ENCODE measurements around the gene ELMO3. TPM values are rescaled to one million over a fixed set of nuclear protein-coding genes. Genes with fewer than 3 reads are reported as not detected.
A peak's percentile ranks its signal among the peaks of the same experiment; 100 is the strongest.

The ELMO3 gene
- total RNA-seq, 2 experiments from 2014 or later: 1.9 to 2.3 TPM

- H3K4me3 ChIP-seq (ENCODE audit: low read length): no peak overlapping the region
- Mint-ChIP-seq H3K9me3 (no peaks in the 10 kb centered on the region), H3K36me3 (ENCODE audit: low read depth) (peaks cover 9% of the 10 kb centered on the region), H3K27me3 (no peaks in the 10 kb centered on the region), H3K27ac (no peak overlapping the region), H3K4me1 (ENCODE audit: low read depth) (no peaks in the 10 kb centered on the region), H3K4me3 (no peak overlapping the region)
- DNase-seq: no peak
- H3K27me3 ChIP-seq (ENCODE audit: control insufficient read depth in 1 of 2, insufficient read depth in 2 of 2, low read length in 2 of 2): no peaks in the 10 kb centered on the region
- H3K4me1 ChIP-seq (ENCODE audit: insufficient read depth, low read length): no peaks in the 10 kb centered on the region
- no peak for TF ChIP-seq CTCF (IDR thresholded peaks at IDR 0.05)
- POLR2A ChIA-PET: no interaction called here
- intact Hi-C loops (cut with DNase I, micrococcal nuclease): no loop called here
- H3K36me3 ChIP-seq (ENCODE audit: insufficient read depth, low read length): no peaks in the 10 kb centered on the region
- ATAC-seq (ENCODE audit: poor library complexity): no peak
- CTCF ChIA-PET: interaction anchor here (0.7 kb wide), 1 partner anchor 19 kb away, joined by 3 read pairs; no protein-coding TSS in a partner anchor
- H3K9me3 ChIP-seq (ENCODE audit: control insufficient read depth in 1 of 2, insufficient read depth in 1 of 2, low read length in 2 of 2): no peaks in the 10 kb centered on the region
- no peak overlapping the region for H3K27ac ChIP-seq (ENCODE audit: low read depth in 1 of 2, low read length in 2 of 2)
Measured at GRCh38 chr16:67216612-67217490, 17.9 kb downstream of the ELMO3 start.

GRCh38 chr16:67223992-67224391 is 25.1 kb downstream of the ELMO3 start:
- no peak for TF ChIP-seq CTCF (IDR thresholded peaks at IDR 0.05)
- Mint-ChIP-seq H3K27me3 (no peaks in the 10 kb centered on the region), H3K27ac (peak overlapping the region; percentile 92), H3K4me1 (ENCODE audit: low read depth) (peaks cover 54% of the 10 kb centered on the region), H3K4me3 (peak overlapping the region; percentile 39), H3K36me3 (ENCODE audit: low read depth) (peaks cover 26% of the 10 kb centered on the region), H3K9me3 (no peaks in the 10 kb centered on the region)
- CTCF ChIA-PET: interaction anchor here (1.2 kb wide), 1 partner anchor 69 kb away, joined by 3 read pairs; no protein-coding TSS in a partner anchor
- intact Hi-C loops (cut with DNase I, micrococcal nuclease): loop anchor here in 1 of 2 experiments (10.0 kb wide), 1 partner anchor 621 kb away; the partner anchor contains the start of genes CENPT, NUTF2 and THAP11
- peak in 1 of 14 experiments; percentile 23 for DNase-seq
- no peak overlapping the region for H3K4me3 ChIP-seq (ENCODE audit: low read length)
- H3K27me3 ChIP-seq (ENCODE audit: control insufficient read depth in 1 of 2, insufficient read depth in 2 of 2, low read length in 2 of 2): no peaks in the 10 kb centered on the region
- no peaks in the 10 kb centered on the region for H3K9me3 ChIP-seq (ENCODE audit: control insufficient read depth in 1 of 2, insufficient read depth in 1 of 2, low read length in 2 of 2)
- H3K27ac ChIP-seq (ENCODE audit: low read depth in 1 of 2, low read length in 2 of 2): peak overlapping the region; percentile 4 to 61
- peaks cover 55% of the 10 kb centered on the region for H3K4me1 ChIP-seq (ENCODE audit: insufficient read depth, low read length)
- POLR2A ChIA-PET: interaction anchor here (0.6 to 1.3 kb wide), 4 partner anchors 21 to 206 kb away, joined by 3 read pairs; partner anchors contain the start of genes FHOD1 and SLC9A5
- ATAC-seq (ENCODE audit: poor library complexity): no peak
- H3K36me3 ChIP-seq (ENCODE audit: insufficient read depth, low read length): peaks cover 10% of the 10 kb centered on the region

GRCh38 chr16:67226295-67226803 is 27.4 kb downstream of the ELMO3 start:
- ChIA-PET CTCF (interaction anchor here (0.9 to 2.7 kb wide), 7 partner anchors 10 to 255 kb away, joined by 3 to 31 read pairs (median 4); partner anchors contain the start of genes ATP6V0D1 and FHOD1), POLR2A (interaction anchor here (0.6 to 3.9 kb wide), 16 partner anchors 10 to 797 kb away, joined by 3 to 81 read pairs (median 4); partner anchors contain the start of genes ATP6V0D1, CIAO2B, DDX28 and DUS2)
- intact Hi-C loops (cut with DNase I, micrococcal nuclease): loop anchor here (2.0 to 10.0 kb wide), 4 partner anchors 34 to 618 kb away; partner anchors contain the start of genes CBFB (in 1 of the 2), CENPT (in 1 of the 2), E2F4 (in 1 of the 2) and NUTF2 (in 1 of the 2)
- DNase-seq (no peak), ATAC-seq (ENCODE audit: poor library complexity) (no peak)
- peak overlapping the region; percentile 92 for H3K27ac Mint-ChIP-seq
- H3K9me3 ChIP-seq (ENCODE audit: control insufficient read depth in 1 of 2, insufficient read depth in 1 of 2, low read length in 2 of 2): no peaks in the 10 kb centered on the region
- H3K27me3 Mint-ChIP-seq: no peaks in the 10 kb centered on the region
- H3K4me1 ChIP-seq (ENCODE audit: insufficient read depth, low read length): peaks cover 55% of the 10 kb centered on the region
- H3K27ac ChIP-seq (ENCODE audit: low read depth in 1 of 2, low read length in 2 of 2): peak overlapping the region; percentile 86 to 88
- H3K36me3 Mint-ChIP-seq (ENCODE audit: low read depth): peaks cover 50% of the 10 kb centered on the region
- H3K4me3 Mint-ChIP-seq: peak overlapping the region; percentile 99
- no peak for TF ChIP-seq CTCF (IDR thresholded peaks at IDR 0.05)
- peak overlapping the region; percentile 97 for H3K4me3 ChIP-seq (ENCODE audit: low read length)
- H3K4me1 Mint-ChIP-seq (ENCODE audit: low read depth): peaks cover 54% of the 10 kb centered on the region
- H3K27me3 ChIP-seq (ENCODE audit: control insufficient read depth in 1 of 2, insufficient read depth in 2 of 2, low read length in 2 of 2): no peaks in the 10 kb centered on the region
- peaks cover 33% of the 10 kb centered on the region for H3K36me3 ChIP-seq (ENCODE audit: insufficient read depth, low read length)
- no peaks in the 10 kb centered on the region for H3K9me3 Mint-ChIP-seq
